GM12878 (cell line): ENCODE measurements around the gene ITPR3. TPM values are rescaled to one million over a fixed set of nuclear protein-coding genes. Genes with fewer than 3 reads are reported as not detected.

Experiments used
- ATAC-seq: fragments of 200-7000 bp; cut with Tn5 transposase; 3 replicates; pipeline ENCODE4 v1.9.1; 2020; ENCODE audit warnings: mild to moderate bottlenecking, moderate library complexity
- BruUV-seq: library from RNA; stranded (reverse); fragments of 400-500 nt; replicated peaks from 2 replicates; lab custom pipeline; 2021; lab: Mats Ljungman, UMichigan
- CTCF ChIA-PET: fragments of 300-600 bp; sonication (Branson Sonifier 250); formaldehyde crosslinking; extraction: SDS; loops from one replicate; lab custom pipeline; 2021; ENCODE audit warnings: inconsistent platforms; lab: Yijun Ruan, JAX
- POLR2A ChIA-PET: fragments of 350-600 bp; formaldehyde crosslinking; extraction: SDS; loops from one replicate; lab custom pipeline; 2021; ENCODE audit warnings: inconsistent platforms; lab: Charles Lee
- RAD21 ChIA-PET: fragments of 300-600 bp; sonication (Branson Sonifier 250); formaldehyde crosslinking; loops from one replicate; lab custom pipeline; 2023; ENCODE audit warnings: antibody characterized with exemption; ENCODE audit not compliant: unreplicated experiment; lab: Charles Lee
- SMC1A ChIA-PET: fragments of 300-600 bp; sonication (Branson Sonifier 250); formaldehyde crosslinking; loops from one replicate; lab custom pipeline; 2023; ENCODE audit not compliant: unreplicated experiment, uncharacterized antibody; lab: Charles Lee
- DNase-seq: peaks from one replicate; pipeline ENCODE4 v3.0.0-alpha.2; 2011; ENCODE audit warnings: low read depth, low spot score
- FAIRE-seq: peaks from 3 replicates; lab custom pipeline; 2011; peaks lifted over from hg19 to GRCh38; lab: Jason Lieb, UNC
- H2AFZ ChIP-seq: 2 replicates; pipeline ENCODE4 v1.6.0; 2011; ENCODE audit warnings: low read depth, low read length, control low read depth; ENCODE audit not compliant: control insufficient read depth
- H3K27ac ChIP-seq: 2 replicates; pipeline ENCODE4 v1.5.1; 2011; ENCODE audit warnings: control low read depth; ENCODE audit not compliant: control insufficient read depth, insufficient read depth
- H3K27me3 ChIP-seq, 2 experiments: replicated peaks in 1 of 2; 2 replicates each; pipeline versions ENCODE4 v1.6.0 to v1.6.1; 2011; ENCODE audit warnings: low read length in 1 of 2; ENCODE audit not compliant: control insufficient read depth in 2 of 2, insufficient read depth in 2 of 2
- H3K36me3 ChIP-seq, 2 experiments: 2 replicates each; pipeline ENCODE4 v1.5.1; 2011; ENCODE audit warnings: low read length in 1 of 2; ENCODE audit not compliant: control insufficient read depth in 2 of 2, insufficient read depth in 2 of 2
- H3K4me1 ChIP-seq: 2 replicates; pipeline ENCODE4 v1.6.1; 2011; ENCODE audit warnings: mild to moderate bottlenecking, low read length, moderate library complexity, mixed read lengths; ENCODE audit not compliant: control insufficient read depth, insufficient read depth
- H3K4me2 ChIP-seq: 2 replicates; pipeline ENCODE4 v1.6.0; 2011; ENCODE audit warnings: control low read depth; ENCODE audit not compliant: control insufficient read depth, insufficient read depth
- H3K4me3 ChIP-seq: fragments of 200-600 bp; sonication (generic); 2 replicates; pipeline ENCODE4 v1.5.1; 2016
- H3K79me2 ChIP-seq: 2 replicates; pipeline ENCODE4 v1.6.0; 2011; ENCODE audit warnings: low read length; ENCODE audit not compliant: control insufficient read depth, insufficient read depth
- H3K9ac ChIP-seq: 2 replicates; pipeline ENCODE4 v1.8.0; 2011; ENCODE audit warnings: low read length, control low read depth, mixed read lengths; ENCODE audit not compliant: control insufficient read depth, insufficient read depth
- H3K9me3 ChIP-seq: replicated peaks from 3 replicates; pipeline ENCODE4 v1.5.1; 2011; ENCODE audit warnings: mild to moderate bottlenecking, low read length; ENCODE audit not compliant: control insufficient read depth, insufficient read depth
- H4K20me1 ChIP-seq: 2 replicates; pipeline ENCODE4 v1.6.0; 2011; ENCODE audit not compliant: control insufficient read depth, insufficient read depth
- EP300 ChIP-seq, 2 experiments: fragments of 150-350 bp in 1 of 2; IDR thresholded peaks; 2 replicates each; pipeline ENCODE4 v1.6.1; 2011 to 2012; ENCODE audit warnings: low read depth in 2 of 2, low read length in 2 of 2, borderline replicate concordance in 1 of 2, improper control_type of control experiment in 1 of 2, inconsistent platforms in 1 of 2; ENCODE audit not compliant: control insufficient read depth in 1 of 2
- FOXM1 ChIP-seq: IDR thresholded peaks from 2 replicates; pipeline ENCODE4 v1.6.1; 2012; ENCODE audit warnings: low read depth, mild to moderate bottlenecking, inconsistent platforms, low read length, moderate library complexity
- JUNB ChIP-seq: IDR thresholded peaks from 2 replicates; pipeline ENCODE4 v1.6.1; 2016; ENCODE audit warnings: antibody characterized with exemption, mild to moderate bottlenecking
- NKRF ChIP-seq: fragments of 450-650 bp; conservative IDR thresholded peaks from 2 replicates; pipeline ENCODE4 v1.6.1; 2017; ENCODE audit warnings: mild to moderate bottlenecking, moderate library complexity
- NR2C2 ChIP-seq: IDR thresholded peaks from 2 replicates; pipeline ENCODE4 v1.6.1; 2011; ENCODE audit warnings: borderline replicate concordance, low read depth; ENCODE audit not compliant: control insufficient read depth, insufficient read length
- POLR2AphosphoS2 ChIP-seq: IDR thresholded peaks from 2 replicates; pipeline ENCODE4 v1.6.1; 2011; ENCODE audit warnings: low read depth, mild to moderate bottlenecking, low read length, improper control_type of control experiment, moderate library complexity
- RBBP5 ChIP-seq: fragments of 200-600 bp; sonication (generic); conservative IDR thresholded peaks from 2 replicates; pipeline ENCODE4 v1.6.1; 2016
- ZBTB4 ChIP-seq: fragments of 450-650 bp; formaldehyde crosslinking; IDR thresholded peaks from 2 replicates; pipeline ENCODE4 v1.4.0; 2022; ENCODE audit warnings: mild to moderate bottlenecking, moderate library complexity
- ZNF24 ChIP-seq: fragments of 450-650 bp; IDR thresholded peaks from 2 replicates; pipeline ENCODE4 v1.6.1; 2017; ENCODE audit warnings: antibody characterized with exemption, mild to moderate bottlenecking
- ZNF274 ChIP-seq: IDR thresholded peaks from one replicate; pipeline ENCODE4 v1.8.0; 2011; ENCODE audit not compliant: insufficient read length, insufficient read depth
- WGBS: methylation state at CpG from one replicate; pipeline ENCODE4 v1.1.6; 2016; ENCODE audit warnings: low lambda C conversion rate; ENCODE audit not compliant: insufficient replicate concordance, insufficient coverage; ENCODE audit errors: missing lambda C conversion rate; 5-methylcytosine and 5-hydroxymethylcytosine counted together
- in situ Hi-C: fragments of 300-500 bp; cut with MboI; formaldehyde crosslinking; loops from 9 replicates; pipeline ENCODE4 v1.14.3; 2018; ENCODE audit warnings: mixed read lengths
- intact Hi-C: fragments of 100-400 bp; cut with micrococcal nuclease; formaldehyde crosslinking; loops from one replicate; pipeline ENCODE4 v1.14.2; 2022; ENCODE audit not compliant: unreplicated experiment
- polyA plus RNA-seq, 11 experiments: library from polyadenylated mRNA; depleted of rRNA in 4 of 11; unstranded in 6 of 11; stranded (reverse) in 5 of 11; fragments of >200 nt; fragmentation: Nextera tagmentation in 4 of 11; fragmentation: Illumina TruSeq in 1 of 11; extraction: Ambion mirVana in 4 of 11; extraction: Trizol in 1 of 11; gene quantifications; 1 replicate in 1 of 11; 2 replicates in 10 of 11; pipeline versions ENCODE4 v1.2.1 to v1.2.3, GENCODE V29; 2011 to 2016; ENCODE audit warnings: inconsistent platforms in 2 of 11, missing spikeins in 2 of 11, low read depth in 1 of 11
- total RNA-seq, 4 experiments: library from RNA; depleted of rRNA in 3 of 4; stranded (reverse); fragments of >200 nt in 3 of 4; fragmentation: Illumina TruSeq in 1 of 4; extraction: Trizol in 1 of 4; gene quantifications; 2 replicates each; pipeline versions ENCODE4 v1.2.1 to v1.2.3, GENCODE V29; 2013 to 2021
- TF ChIP-seq, protein P1 (sequence below): fragments of 450-650 bp; IDR thresholded peaks from 2 replicates; pipeline ENCODE4 v1.6.1; 2016; ENCODE audit warnings: mild to moderate bottlenecking
- TF ChIP-seq, protein P2 (sequence below): IDR thresholded peaks from 2 replicates; pipeline ENCODE4 v1.6.1; 2012; ENCODE audit warnings: improper control_type of control experiment, low read depth, low read length; ENCODE audit not compliant: insufficient replicate concordance

Gene ITPR3
- total and polyA plus RNA-seq, 10 of the 15 experiments (the other 5 are each of a cell fraction or from before 2014, with no cell fraction given), result 0.32 to 34.0 (median 11.9) TPM

DNA sequence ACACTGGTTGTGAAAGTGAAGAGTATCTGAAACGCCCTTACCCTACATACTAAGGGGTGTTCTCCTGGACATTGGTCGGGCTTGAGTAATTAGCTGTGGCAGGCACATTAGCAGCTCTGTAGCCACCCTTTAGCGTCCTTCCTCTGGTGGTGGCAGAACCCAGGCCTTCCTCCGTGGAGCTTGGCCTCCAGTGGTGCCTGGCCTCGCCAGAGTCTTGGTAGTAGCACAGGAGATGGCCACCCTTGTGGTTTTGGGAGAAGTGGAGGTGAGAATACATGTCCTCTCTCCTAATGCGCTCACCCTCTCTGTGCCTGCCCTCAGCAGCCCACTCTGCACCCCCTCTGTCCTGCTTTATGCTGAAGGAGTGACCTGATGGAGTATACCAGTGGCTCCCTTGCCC, 107.9 kb downstream of the ITPR3 start:
- ChIA-PET SMC1A (no interaction called here), CTCF (interaction anchor here (1.0 kb wide), 1 partner anchor 17 kb away, joined by 3 read pairs; the partner anchor contains the start of gene UQCC2), RAD21 (no interaction called here), POLR2A (no interaction called here)
- Histone ChIP-seq H3K9me3 (no peaks in the 10 kb centered on the region), H2AFZ (no peak overlapping the region), H3K79me2 (no peaks in the 10 kb centered on the region), H3K9ac (no peak overlapping the region), H3K4me1 (no peaks in the 10 kb centered on the region), H3K36me3 (no peaks in the 10 kb centered on the region), H3K27ac (no peak overlapping the region), H3K4me3 (no peak overlapping the region), H3K27me3 (peaks cover 2 to 7% of the 10 kb centered on the region in 2 experiments; a peak in 2 of 4 replicates), H4K20me1 (no peaks in the 10 kb centered on the region; the same call in 1 of the 2 replicates), H3K4me2 (no peak overlapping the region)
- intact Hi-C loops (no loop called here), in situ Hi-C loops (no loop called here)
- DNase-seq (no peak), ATAC-seq (no peak), FAIRE-seq (no peak)
- WGBS, result 23% methylated on average over 6 of the region's 6 CpGs
- no TSS peak for BruUV-seq
- TF ChIP-seq NR2C2, result no peak
- TF ChIP-seq ZNF274, result no peak
- no peak for TF ChIP-seq RBBP5
- no peak for TF ChIP-seq JUNB
- TF ChIP-seq NKRF, result no peak
- TF ChIP-seq, protein P1, sequence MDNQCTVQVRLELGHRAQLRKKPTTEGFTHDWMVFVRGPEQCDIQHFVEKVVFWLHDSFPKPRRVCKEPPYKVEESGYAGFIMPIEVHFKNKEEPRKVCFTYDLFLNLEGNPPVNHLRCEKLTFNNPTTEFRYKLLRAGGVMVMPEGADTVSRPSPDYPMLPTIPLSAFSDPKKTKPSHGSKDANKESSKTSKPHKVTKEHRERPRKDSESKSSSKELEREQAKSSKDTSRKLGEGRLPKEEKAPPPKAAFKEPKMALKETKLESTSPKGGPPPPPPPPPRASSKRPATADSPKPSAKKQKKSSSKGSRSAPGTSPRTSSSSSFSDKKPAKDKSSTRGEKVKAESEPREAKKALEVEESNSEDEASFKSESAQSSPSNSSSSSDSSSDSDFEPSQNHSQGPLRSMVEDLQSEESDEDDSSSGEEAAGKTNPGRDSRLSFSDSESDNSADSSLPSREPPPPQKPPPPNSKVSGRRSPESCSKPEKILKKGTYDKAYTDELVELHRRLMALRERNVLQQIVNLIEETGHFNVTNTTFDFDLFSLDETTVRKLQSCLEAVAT, result no peak
- TF ChIP-seq, protein P2, sequence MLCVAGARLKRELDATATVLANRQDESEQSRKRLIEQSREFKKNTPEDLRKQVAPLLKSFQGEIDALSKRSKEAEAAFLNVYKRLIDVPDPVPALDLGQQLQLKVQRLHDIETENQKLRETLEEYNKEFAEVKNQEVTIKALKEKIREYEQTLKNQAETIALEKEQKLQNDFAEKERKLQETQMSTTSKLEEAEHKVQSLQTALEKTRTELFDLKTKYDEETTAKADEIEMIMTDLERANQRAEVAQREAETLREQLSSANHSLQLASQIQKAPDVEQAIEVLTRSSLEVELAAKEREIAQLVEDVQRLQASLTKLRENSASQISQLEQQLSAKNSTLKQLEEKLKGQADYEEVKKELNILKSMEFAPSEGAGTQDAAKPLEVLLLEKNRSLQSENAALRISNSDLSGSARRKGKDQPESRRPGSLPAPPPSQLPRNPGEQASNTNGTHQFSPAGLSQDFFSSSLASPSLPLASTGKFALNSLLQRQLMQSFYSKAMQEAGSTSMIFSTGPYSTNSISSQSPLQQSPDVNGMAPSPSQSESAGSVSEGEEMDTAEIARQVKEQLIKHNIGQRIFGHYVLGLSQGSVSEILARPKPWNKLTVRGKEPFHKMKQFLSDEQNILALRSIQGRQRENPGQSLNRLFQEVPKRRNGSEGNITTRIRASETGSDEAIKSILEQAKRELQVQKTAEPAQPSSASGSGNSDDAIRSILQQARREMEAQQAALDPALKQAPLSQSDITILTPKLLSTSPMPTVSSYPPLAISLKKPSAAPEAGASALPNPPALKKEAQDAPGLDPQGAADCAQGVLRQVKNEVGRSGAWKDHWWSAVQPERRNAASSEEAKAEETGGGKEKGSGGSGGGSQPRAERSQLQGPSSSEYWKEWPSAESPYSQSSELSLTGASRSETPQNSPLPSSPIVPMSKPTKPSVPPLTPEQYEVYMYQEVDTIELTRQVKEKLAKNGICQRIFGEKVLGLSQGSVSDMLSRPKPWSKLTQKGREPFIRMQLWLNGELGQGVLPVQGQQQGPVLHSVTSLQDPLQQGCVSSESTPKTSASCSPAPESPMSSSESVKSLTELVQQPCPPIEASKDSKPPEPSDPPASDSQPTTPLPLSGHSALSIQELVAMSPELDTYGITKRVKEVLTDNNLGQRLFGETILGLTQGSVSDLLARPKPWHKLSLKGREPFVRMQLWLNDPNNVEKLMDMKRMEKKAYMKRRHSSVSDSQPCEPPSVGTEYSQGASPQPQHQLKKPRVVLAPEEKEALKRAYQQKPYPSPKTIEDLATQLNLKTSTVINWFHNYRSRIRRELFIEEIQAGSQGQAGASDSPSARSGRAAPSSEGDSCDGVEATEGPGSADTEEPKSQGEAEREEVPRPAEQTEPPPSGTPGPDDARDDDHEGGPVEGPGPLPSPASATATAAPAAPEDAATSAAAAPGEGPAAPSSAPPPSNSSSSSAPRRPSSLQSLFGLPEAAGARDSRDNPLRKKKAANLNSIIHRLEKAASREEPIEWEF, result no peak
- no peak for TF ChIP-seq FOXM1
- no peak for TF ChIP-seq ZNF24
- no peak for TF ChIP-seq ZBTB4 (CRISPR knock-in tag)
- TF ChIP-seq EP300 (IDR thresholded peaks at IDR 0.05; ENCODE audit: borderline replicate concordance in 1 of 2, control insufficient read depth in 1 of 2, low read depth in 2 of 2, low read length in 2 of 2), result no peak
- no peak for TF ChIP-seq POLR2AphosphoS2
